Activated CD8-positive, alpha-beta memory T cell treated with anti-CD3 and anti-CD28 coated beads, Interleukin-2, amount 50 U/mL, for 24 hours (primary cell): ENCODE measurements around the gene NANOGP8.

Experiments used
- DNase-seq: peaks from one replicate; pipeline ENCODE4 v3.0.0-alpha.2; 2020; ENCODE audit errors: extremely low read depth

NANOGP8 gene

DNA sequence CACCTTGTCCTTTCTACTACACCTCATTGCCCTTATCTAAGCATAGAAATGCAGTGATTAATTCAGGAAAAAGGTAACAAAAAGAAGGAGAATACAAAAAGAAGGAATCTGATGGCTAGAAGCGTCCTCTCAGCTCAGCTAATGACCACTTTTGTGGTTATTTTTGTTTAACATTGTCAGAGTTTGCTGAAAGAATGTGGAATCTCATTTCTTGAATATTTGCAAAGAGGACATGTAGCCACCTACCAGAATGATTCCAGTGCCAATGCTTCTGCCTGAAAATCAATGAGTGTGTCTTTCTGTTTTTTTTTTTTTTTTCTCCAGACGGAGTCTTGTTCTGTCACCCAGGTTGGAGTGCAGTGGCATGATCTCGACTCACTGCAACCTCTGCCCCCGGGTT is 24.5 kb downstream of the NANOGP8 start:
- no peak for DNase-seq

DNA sequence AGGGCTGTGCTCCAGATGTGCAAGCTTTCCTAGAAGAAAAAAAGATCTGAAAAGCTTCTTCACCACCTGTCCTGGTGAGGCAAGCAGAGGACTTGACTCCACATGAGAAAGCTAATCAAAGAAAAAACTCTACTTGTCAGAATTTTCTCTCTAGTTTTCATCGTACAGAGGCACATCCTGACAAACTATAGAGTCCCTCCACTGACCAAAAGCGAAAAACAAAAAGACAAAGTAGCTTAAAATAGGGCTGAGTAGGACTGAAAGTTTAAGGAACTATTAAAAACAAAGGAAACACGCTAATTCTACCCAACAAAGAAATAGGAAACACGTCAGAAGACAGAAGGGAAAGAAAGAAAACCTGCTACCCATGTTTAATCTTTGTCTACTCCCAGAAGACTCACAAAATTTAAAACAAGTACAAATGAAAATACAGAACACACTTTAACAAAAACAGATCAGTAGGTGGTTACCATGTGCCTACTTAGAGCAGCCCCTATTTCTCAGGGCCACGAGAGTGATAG is 26.5 kb downstream of the NANOGP8 start:
- DNase-seq, result no peak

DNA sequence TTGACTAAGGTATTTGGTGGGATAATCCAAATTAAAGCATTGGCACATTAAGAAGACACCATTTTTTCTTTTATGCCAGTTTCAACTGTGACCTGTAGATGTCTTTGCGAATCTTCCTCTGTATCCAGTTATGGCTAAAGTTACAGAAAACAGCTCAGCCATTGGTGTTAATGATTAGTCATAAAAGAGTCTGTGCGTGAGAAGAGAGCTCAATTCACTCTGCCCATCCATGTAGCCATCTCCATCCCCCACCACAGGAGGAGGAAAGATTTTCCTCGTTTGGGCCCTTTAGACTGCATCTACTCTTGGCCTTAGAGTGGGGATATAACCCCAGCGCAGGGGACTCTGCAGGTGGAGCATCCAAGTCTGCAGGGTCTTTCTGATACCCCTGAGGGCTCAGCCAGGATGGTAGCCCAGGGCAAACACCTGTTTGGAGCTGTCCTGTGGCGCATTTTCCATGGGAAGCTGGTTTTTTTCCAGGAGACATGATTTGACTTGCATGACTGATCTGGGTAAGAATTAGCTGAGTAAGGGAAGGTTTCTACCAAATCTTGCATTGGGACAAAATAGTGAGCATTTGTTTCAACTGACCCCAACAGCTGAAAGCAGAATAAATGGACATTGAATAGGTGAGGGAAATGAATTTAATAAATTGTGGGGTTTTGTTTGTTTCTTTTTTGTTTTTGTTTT is 29.5 kb downstream of the NANOGP8 start:
- no peak for DNase-seq

DNA sequence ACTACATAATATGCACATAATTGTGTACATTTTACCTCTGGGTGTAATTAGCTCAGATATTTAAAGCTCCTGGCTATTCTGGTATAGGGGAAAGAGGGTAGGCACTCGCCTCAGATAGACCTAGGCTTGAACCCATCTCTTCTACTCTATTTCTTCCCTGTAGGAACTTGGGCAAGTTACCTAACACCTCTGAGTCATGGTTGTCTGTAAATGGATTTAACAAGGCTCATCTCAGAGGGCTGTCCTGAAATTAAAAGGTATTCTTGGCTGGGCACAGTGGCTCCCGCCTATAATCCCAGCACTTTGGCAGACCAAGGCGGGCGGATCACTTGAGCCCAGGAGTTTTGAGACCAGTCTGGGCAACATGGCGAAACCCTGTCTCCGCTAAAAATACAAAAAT is 30.7 kb downstream of the NANOGP8 start:
- no peak for DNase-seq

DNA sequence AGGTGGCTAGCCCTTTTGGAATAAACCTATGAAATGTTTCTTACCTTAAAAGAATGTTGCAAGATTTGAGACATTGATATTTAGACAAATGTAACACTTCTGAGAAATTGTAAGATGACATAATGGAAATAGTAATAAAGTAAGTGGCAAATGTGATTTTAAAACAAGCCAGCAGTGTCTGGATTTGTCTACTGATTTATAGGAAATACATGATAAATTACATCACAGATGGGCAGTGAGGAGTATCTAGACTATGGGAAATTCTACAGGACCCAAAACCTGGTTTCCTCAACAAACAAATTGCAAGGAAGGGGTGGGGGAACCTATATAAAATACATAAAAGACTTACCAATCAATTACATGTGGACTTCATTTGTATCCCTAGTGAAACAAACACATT is 37.1 kb downstream of the NANOGP8 start:
- no peak for DNase-seq

DNA sequence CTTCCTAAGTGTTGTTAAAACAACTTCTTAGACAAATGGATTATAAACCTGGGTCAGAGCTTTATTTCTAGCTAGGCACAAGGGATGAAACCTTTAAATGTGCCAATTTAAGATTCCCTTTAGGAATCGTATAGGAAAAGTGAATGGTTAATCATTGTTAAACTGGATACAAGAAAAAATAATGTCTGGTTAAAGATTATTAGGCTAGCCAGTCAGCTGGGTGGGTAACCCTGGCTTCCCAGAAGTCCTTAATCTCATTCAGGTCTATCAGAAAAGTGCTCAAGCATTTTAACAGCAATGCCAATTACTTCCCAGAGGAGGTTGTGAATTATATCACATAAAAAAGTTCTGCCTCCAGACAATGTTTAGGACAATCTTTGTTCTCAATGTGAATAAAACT is 37.6 kb downstream of the NANOGP8 start:
- DNase-seq, result no peak

DNA sequence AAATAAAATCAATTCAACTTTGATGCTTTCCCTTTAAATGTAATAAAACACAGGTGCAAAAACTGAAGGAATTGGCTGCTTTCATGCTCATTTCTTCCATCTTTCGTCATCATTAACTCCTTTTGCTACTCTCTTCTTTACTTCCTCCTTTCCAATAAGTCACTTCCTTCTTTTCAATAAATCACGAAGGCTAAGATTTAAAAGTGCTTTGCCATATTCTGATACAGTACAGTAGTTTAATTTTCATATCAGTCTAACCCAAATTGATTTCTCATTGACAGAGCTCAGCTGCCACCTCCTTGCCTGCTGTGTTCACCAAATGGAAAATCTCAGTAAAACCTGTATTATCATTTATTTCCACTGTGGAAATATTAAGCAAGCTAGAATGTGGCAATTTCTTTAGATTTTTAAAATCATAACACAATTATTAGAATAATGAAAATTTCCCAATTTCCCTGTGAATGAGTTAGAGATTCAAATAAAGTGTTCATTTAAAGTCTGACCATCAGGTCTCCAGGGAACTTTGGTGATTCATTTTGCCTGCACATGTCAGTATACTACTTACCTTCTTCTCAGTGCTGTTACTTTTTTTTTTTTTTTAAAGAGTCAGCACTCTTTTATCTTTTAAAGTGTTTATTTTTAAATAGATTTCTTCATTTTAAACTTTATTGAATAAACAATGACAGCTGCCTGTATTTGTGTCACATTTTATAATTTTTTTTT is 41.6 kb downstream of the NANOGP8 start:
- no peak for DNase-seq

DNA sequence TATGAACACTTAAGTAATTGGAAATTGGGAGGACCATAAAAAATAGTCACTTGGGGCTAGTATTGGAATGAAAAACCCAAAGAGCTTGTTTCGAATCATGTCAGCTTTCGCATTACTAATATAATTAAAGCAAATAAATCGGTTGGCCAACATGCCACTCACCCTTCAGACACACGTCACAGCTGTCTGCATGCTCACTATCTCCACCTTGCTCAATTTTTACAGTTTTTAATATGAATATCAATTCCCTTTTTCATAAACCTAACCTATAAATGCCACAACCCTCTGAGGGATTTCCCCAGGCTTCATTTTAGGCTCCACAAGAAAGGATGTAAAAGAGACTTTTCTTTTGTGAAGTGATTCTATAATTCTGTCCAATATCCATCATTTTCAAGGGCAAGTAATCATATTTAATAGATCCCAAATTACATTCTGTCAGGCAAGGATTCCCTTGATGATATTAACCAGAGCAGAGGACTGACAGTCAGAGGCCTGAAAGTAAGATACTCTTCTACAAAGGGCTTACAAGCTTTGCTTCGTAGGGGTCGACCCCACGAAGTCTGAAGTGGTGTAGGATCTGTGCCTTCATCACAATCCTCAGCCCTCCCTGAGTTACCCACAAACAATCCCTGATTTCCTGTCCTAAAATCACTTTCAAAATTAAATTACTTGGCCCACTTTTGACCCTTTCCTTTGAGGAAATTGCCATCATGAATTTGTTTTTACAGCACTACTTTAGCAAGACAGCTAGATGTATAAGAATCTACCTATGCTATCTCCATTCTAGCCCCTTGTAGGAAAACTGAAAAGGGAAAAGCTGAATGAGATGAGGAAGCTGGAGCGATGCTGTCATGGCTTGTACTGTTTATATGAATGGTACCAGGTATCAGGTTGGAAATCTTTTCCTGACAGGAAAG is 44.5 kb downstream of the NANOGP8 start:
- DNase-seq, result no peak

DNA sequence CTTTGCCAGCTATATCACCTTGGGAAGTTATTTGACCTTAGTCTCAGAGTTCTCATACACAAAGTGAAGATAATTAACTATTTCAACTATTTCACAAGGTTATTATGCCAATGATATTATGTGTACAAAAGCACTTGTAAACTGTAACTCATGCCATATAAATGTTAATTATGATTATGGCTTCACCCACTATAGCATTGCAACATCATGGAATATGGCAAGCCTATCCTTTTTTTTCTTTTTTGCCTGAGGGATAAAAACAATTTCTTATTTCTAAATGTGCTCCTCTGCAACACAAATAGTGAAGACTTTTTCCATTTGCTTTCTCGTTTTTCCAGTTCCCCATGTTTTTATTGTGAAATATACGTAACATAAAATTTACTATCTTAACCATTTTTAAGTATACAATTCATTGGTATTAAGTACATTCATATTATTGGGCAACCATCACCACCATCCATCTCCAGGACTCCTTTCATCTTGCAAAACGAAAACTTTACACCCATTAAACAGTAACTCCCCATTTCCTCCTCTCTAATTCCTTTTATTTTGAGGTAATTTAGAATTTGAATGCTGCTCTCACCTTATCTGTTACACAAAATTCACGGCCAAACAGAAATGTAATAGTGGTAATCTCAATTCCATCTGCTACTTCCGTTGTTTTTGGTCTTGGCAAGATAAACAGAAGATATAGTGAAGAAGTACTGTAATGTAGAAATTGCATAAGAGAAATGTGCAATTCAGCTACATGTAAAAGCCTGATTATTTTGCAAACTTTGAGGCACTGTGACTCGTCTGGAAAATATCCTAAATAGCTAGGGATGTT is 46.3 kb downstream of the NANOGP8 start:
- DNase-seq, result no peak
